Left colon (tissue), 2 donors: ENCODE measurements around the gene INS. TPM values are rescaled to one million over a fixed set of nuclear protein-coding genes. Genes with fewer than 3 reads are reported as not detected.
"Not testable (repeated sequence)": the region's sequence is repeated elsewhere in the genome, so short reads cannot be mapped to it uniquely, and the experiment has no call there.

Experiments
- ATAC-seq: fragments of 200-7000 bp; cut with Tn5 transposase; one replicate; pipeline ENCODE4 v1.9.1; 2020; ENCODE audit warnings: mild to moderate bottlenecking, moderate library complexity
- DNase-seq, 2 donors: peaks; one replicate each; pipeline ENCODE4 v3.0.0-alpha.2; 2020
- intact Hi-C, 2 donors: fragments of 100-400 bp; cut with DNase I in 1 of 2; cut with micrococcal nuclease in 1 of 2; formaldehyde crosslinking; loops; one replicate each; pipeline versions ENCODE4 v1.11.2 to v1.14.0; 2022; cut with DNase I, micrococcal nuclease
- total RNA-seq, 2 donors: library from RNA; stranded (reverse); fragmentation: NEBNext Ultra II Directional; extraction: Animal tissue kit (Norgen Biotek cat#: 25700); gene quantifications; one replicate each; pipeline ENCODE4 v1.2.1, GENCODE V29; 2021
- donor health status: DM: no; HTN: no; CAD: no.
- donor health status: DM: yes; HTN: yes; CAD: no.

The INS gene
- total RNA-seq, 2 donors from 2014 or later, result 1.3 TPM; not detected in 1

GRCh38 chr11:2200957-2201519, 40.0 kb upstream of the INS start:
- intact Hi-C loops, result loop anchor here in 1 of 2 donors (5.0 kb wide), 1 partner anchor 221 kb away; no protein-coding TSS in a partner anchor
- DNase-seq, result no peak
- no peak for ATAC-seq

- DNase-seq, result no peak
- intact Hi-C loops, result loop anchor here in 1 of 2 donors (5.0 kb wide), 1 partner anchor 222 kb away; no protein-coding TSS in a partner anchor
- no peak for ATAC-seq
These were observed 39.5 kb upstream of the INS start for GRCh38 chr11:2200536-2200935.

GRCh38 chr11:2199466-2200341, 38.7 kb upstream of the INS start:
- no peak for DNase-seq
- intact Hi-C loops, result loop anchor here (5.0 to 10.0 kb wide), 3 partner anchors 95 to 223 kb away; no protein-coding TSS in a partner anchor
- no peak for ATAC-seq

GRCh38 chr11:2198621-2199365, 37.8 kb upstream of the INS start:
- intact Hi-C loops, result loop anchor here (5.0 to 10.0 kb wide), 2 partner anchors 96 to 214 kb away; no protein-coding TSS in a partner anchor
- no peak for DNase-seq
- no peak for ATAC-seq

- DNase-seq (no peak), ATAC-seq (no peak)
- intact Hi-C loops, result loop anchor here (5.0 to 10.0 kb wide), 2 partner anchors 97 to 214 kb away; no protein-coding TSS in a partner anchor
These were observed 36.9 kb upstream of the INS start for GRCh38 chr11:2197771-2198520.

- peak; percentile 58 to 84 for DNase-seq
- ATAC-seq, result peak; percentile 75
- intact Hi-C loops, result loop anchor here (5.0 to 10.0 kb wide), 2 partner anchors 98 to 215 kb away; no protein-coding TSS in a partner anchor
These were observed 36.2 kb upstream of the INS start for GRCh38 chr11:2196970-2197770.

- DNase-seq (no peak), ATAC-seq (no peak)
- intact Hi-C loops, result loop anchor here (5.0 to 10.0 kb wide), 2 partner anchors 99 to 217 kb away; no protein-coding TSS in a partner anchor
These were observed 34.7 kb upstream of the INS start for GRCh38 chr11:2195756-2196088.

- DNase-seq, result peak in 1 of 2 donors; percentile 60
- intact Hi-C loops, result loop anchor here (5.0 to 10.0 kb wide), 2 partner anchors 100 to 217 kb away; no protein-coding TSS in a partner anchor
- peak; percentile 49 for ATAC-seq
These were observed 34.1 kb upstream of the INS start for GRCh38 chr11:2194877-2195755.

GRCh38 chr11:2193888-2194595, 33.0 kb upstream of the INS start:
- ATAC-seq, DNase-seq: not testable (repeated sequence)
- intact Hi-C loops, result loop anchor here in 1 of 2 donors (10.0 kb wide), 1 partner anchor 101 kb away; no protein-coding TSS in a partner anchor

GRCh38 chr11:2193099-2193887, 32.3 kb upstream of the INS start:
- ATAC-seq (peak; percentile 80), DNase-seq (peak; percentile 56 to 63)

GRCh38 chr11:2192435-2192834, 31.4 kb upstream of the INS start:
- intact Hi-C loops, result loop anchor here in 1 of 2 donors (10.0 kb wide), 1 partner anchor 102 kb away; no protein-coding TSS in a partner anchor
- ATAC-seq (no peak), DNase-seq (no peak)

More at GRCh38 chr11:2193099-2193887, 32.3 kb upstream of the INS start:
- intact Hi-C loops, result loop anchor here in 1 of 2 donors (10.0 kb wide), 1 partner anchor 102 kb away; no protein-coding TSS in a partner anchor

GRCh38 chr11:2191883-2192282, 30.9 kb upstream of the INS start:
- DNase-seq (no peak), ATAC-seq (no peak)
- intact Hi-C loops, result loop anchor here in 1 of 2 donors (10.0 kb wide), 1 partner anchor 103 kb away; no protein-coding TSS in a partner anchor

GRCh38 chr11:2190657-2191471, 29.9 kb upstream of the INS start:
- intact Hi-C loops, result loop anchor here in 1 of 2 donors (10.0 kb wide), 1 partner anchor 104 kb away; no protein-coding TSS in a partner anchor
- ATAC-seq, result no peak

More at GRCh38 chr11:2190657-2191471, 29.9 kb upstream of the INS start:
- DNase-seq, result no peak
